ENCODE results near the gene MYO1E.
"Not testable (repeated sequence)": the region's sequence is repeated elsewhere in the genome, so short reads cannot be mapped to it uniquely, and the experiment has no call there.

Gene MYO1E

DNA sequence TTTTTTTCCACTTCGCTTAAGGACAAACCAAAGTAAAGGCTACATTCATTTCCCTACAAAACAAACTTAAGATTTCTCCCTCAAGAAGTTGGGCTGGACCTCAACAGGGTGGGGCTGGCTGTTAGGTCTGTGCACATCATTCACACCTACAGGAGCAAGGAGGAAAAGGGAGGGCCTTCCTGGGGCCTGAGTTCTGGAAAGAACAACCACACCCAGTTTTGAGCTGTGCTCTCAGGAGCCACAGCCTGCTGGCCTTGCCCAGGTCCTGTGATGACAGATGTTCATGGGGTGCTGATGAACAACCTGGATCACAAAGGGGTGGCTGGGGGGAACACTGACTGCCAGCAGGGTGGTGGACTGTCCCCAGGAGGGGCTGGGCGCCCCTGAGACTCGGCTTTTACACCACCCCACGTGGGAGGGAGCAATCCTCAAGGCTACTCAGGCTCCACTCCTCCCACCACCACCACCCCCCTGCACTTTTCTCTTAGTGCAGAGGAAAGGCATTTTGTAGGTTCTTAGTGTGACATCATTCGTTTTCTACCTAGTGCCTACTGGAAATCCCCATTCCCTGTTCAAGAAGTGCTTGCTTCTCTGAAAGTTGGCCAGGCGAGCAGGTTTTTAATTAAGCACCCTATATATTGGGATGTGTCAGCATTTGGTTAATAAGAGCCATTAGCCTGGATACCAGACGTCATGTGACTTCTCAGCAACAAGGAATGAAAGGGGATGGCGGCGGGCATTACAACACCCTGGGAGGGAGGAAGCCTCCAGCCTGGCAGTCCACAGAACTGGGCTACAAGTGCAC is 232.0 kb downstream of the MYO1E start:
- DNase-seq (ENCODE audit: low spot score) = peak; percentile 34
- TF ChIP-seq, protein P1, sequence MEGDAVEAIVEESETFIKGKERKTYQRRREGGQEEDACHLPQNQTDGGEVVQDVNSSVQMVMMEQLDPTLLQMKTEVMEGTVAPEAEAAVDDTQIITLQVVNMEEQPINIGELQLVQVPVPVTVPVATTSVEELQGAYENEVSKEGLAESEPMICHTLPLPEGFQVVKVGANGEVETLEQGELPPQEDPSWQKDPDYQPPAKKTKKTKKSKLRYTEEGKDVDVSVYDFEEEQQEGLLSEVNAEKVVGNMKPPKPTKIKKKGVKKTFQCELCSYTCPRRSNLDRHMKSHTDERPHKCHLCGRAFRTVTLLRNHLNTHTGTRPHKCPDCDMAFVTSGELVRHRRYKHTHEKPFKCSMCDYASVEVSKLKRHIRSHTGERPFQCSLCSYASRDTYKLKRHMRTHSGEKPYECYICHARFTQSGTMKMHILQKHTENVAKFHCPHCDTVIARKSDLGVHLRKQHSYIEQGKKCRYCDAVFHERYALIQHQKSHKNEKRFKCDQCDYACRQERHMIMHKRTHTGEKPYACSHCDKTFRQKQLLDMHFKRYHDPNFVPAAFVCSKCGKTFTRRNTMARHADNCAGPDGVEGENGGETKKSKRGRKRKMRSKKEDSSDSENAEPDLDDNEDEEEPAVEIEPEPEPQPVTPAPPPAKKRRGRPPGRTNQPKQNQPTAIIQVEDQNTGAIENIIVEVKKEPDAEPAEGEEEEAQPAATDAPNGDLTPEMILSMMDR (IDR thresholded peaks at IDR 0.05; ENCODE audit: extremely low read depth, missing control alignments) = no peak

DNA sequence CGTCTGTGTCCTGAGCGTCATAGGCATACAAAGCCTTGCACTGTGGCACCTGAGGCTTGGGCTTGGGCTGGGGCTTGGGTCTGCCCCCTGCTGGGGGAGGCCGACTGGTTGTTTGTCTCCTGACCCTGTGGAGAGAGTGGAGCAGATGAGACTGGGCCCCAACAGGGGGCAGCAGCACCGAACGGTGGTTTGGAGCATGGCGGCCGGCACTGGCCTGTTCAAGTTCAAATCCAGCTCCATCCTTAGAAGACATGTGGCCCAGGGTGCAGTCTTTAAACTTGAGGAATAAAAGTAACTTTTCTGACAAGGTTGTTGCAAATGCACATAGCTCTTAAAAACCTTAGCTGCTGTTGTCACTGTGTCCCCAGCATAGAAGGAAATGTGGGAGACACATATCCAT is 234.4 kb downstream of the MYO1E start:
- peak; percentile 73 for DNase-seq (ENCODE audit: low spot score)
- TF ChIP-seq, protein P1 (IDR thresholded peaks at IDR 0.05; ENCODE audit: extremely low read depth, missing control alignments) = peak; percentile 58

DNA sequence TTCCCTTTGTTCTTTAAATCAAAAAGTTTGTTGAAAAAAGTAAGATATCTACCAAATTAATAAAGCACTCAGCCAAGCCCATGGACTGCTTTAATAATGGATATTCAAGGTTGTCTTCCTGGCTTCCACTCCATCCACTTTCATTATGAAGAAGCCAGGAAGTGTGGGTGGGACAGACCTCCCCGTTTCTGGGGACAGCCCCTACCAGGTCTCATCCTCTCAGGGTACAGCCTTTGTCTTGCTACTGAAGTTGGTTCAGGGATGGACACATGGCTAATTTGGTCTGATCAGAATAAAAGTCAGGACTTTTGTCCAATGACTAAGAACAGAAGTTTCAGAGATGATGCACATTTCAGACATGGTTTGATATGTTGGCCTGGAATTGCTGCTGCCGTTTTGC is 235.1 kb downstream of the MYO1E start:
- TF ChIP-seq, protein P1 (IDR thresholded peaks at IDR 0.05; ENCODE audit: extremely low read depth, missing control alignments) = no peak
- peak; percentile 30 for DNase-seq (ENCODE audit: low spot score)

DNA sequence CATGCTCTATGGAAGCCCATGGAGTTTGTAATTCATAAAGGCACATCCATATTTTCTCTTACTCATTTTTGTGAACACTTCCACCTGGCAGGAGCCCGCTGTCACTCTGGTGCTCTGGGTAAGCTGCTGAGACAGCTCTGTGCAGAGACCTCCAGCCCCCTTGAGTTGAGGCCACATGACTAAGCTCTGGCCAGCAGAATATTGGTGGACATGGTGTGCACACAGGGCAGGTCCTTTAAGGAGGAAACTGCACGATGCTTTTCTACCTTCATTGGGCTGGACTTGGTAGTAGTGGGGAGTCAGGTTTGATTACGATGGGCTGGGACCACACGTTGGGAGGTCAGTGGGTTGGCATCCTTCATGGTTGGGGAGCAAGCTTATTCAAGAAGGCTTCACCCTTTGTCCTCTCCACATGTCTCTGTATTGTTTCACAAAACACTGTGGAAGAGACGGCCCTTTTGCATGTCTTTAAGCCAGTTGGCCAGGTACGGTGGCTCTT is 238.7 kb downstream of the MYO1E start:
- TF ChIP-seq, protein P1 (IDR thresholded peaks at IDR 0.05; ENCODE audit: extremely low read depth, missing control alignments) = no peak

DNA sequence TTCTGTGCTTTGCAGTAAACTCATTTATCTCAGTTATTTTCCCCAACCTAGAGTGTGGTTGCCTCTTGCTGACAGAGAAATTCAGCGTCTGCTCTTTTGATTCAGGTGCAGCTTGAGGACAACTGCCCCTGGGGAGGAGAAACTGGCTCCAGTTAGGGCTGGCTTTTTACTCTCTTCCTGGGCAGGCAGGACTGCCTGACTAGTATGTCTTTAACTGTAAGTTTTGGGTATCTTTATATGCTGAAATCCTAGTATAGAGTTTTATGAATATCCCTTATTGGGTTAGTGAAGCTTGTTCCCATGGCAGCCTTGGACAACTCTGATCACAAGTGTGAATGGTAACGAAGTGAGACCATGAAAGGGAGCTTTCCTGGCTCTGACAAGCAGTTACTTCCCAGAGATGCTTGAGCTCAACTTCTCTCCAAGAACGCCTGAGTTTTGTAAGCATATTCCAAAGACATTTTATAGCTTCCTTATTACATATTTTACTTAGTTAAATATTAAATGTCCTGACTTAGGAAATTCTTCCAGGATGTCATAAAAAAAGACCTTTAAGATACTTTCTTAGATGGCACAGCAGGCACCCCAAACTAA is 240.6 kb downstream of the MYO1E start:
- no peak for DNase-seq (ENCODE audit: low spot score)
- TF ChIP-seq, protein P1 (IDR thresholded peaks at IDR 0.05; ENCODE audit: extremely low read depth, missing control alignments) = no peak

More for the DNA sequence above, 238.7 kb downstream of the MYO1E start:
- no peak for DNase-seq (ENCODE audit: low spot score)

DNA sequence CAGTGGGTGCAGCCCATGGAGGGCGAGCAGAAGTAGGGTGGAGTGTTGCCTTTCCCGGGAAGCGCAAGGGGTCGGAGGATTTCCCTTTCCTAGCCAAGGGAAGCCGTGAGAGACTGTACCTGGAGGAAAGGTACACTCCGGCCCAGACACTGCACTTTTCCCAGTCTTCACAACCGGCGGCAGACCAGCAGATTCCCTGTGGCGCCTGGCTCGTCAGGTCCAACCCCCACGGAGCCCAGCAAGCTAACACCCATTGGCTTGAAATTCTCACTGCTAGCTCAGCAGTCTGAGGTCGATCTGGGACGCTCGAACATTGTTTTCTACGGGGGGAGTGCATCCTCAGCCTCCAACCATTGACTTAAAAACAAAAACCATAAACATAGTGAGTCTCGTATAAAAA is 241.2 kb downstream of the MYO1E start:
- DNase-seq (ENCODE audit: low spot score) = no peak
- TF ChIP-seq, protein P1 (IDR thresholded peaks at IDR 0.05; ENCODE audit: extremely low read depth, missing control alignments) = no peak

DNA sequence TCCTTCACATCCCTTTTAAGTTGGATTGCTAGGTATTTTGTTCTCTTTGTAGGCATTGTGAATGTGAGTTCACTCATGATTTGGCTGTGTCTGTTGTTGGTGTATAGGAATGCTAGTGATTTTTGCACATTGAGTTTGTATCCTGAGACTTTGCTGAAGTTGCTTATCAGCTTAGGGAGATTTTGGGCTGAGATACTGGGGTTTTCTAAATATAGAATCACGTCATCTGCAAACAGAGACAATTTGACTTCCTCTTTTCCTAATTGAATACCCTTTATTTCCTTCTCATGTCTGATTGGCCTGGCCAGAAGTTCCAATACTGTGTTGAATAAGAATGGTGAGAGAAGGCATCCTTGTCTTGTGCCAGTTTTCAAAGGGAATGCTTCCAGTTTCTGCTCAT is 245.4 kb downstream of the MYO1E start:
- DNase-seq (ENCODE audit: low spot score) = not testable (repeated sequence)

DNA sequence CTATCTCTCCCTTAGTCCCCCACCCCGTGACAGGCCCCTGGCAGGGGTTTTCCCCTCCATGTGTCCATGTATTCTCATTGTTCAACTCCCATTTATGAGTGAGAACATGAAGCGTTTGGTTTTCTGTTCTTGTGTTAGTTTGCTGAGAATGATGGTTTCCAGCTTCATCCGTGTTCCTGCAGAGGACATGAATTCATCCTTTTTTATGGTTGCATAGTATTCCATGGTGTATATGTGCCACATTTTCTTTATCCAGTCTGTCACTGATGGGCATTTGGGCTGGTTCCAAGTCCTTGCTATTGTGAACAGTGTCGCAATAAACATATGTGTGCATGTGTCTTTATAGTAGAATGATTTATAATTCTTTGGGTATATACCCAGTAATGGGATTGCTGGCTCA is 247.0 kb downstream of the MYO1E start:
- DNase-seq (ENCODE audit: low spot score) = not testable (repeated sequence)
